HG03175 (cell line): ENCODE results near the gene ZNF764.

Experiments
- ATAC-seq: cut with Tn5 transposase; IDR thresholded peaks from one replicate; pipeline ENCODE4 v1.9.1; 2021; ENCODE audit warnings: mild to moderate bottlenecking, moderate library complexity; ENCODE audit not compliant: unreplicated experiment

The ZNF764 gene

GRCh38 chr16:30570636-30571444 is 12.7 kb upstream of the ZNF764 start:
- ATAC-seq, result no peak

DNA sequence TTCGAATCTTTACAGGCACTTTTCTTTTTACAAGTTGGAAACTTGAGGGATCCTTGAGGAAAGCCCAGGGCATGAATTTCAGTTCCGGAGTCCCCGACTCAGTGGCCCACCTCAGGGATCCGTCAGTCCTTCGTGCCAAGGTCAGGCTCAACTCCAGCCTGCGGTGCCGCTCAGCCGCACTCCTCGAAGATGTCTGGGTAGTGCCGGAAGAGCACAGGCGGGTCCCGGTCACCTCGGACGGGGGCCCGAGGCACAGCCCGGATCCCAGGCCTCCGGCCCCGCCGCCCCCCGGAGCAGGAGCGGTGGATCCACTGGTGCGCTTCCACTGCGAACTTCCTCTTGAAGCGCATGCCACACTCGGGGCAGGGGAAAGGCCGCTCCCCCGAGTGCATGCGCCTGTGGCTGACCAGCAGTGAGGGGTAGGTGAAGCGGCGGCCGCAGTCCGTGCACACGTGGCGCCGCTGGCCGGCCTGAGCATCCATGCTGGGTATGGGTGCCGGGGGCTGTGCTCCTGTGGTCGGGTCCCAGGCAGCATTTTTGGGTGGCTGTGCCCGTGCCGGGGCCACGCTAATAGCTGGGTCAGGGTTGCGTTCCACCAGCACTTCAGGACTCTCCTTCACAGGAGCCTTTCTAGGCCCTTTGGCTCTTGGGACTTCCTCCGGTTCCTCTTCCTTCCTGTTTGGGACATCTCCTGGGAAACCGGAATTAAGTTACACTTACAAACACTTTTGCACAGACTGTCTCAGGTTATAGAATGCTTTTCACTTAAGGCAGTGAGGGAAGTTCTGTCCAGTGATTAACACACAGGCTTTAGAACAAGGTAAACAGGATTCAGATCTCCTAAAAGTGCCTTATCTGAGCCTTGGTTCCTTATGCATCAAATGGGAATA is 11.8 kb upstream of the ZNF764 start:
- ATAC-seq, result no peak

GRCh38 chr16:30569281-30569680 is 11.1 kb upstream of the ZNF764 start:
- ATAC-seq, result no peak

DNA sequence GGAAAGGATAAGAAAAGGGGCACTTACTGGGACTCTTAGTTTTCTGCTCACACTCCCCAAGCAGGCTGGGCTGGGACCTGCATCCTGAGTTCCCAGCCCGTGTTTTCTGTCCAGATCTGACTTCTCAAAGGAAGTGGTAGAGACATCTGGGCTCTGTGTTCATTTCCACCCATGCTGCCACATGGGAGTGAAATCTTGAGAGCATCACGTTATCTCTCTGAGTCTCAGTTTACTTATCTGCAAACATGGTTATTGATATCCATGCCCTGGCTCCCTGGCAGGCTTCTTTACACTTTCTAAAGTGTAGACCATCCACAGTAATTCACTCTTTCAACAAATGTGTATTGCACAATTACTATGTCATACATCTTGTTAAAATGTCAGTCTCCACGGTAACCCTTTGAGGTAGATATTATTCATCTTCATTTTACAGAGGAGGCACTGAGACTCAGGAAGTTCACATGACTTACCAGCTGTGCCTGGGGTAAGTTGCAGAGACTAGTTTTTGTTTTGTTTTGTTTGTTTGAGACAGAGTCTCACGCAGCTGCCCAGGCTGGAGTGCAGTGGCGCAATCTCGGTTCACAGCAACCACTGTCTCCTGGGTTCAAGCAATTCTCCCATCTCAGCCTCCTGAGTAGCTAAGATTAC is 9.9 kb upstream of the ZNF764 start:
- peak; percentile 37 for ATAC-seq

GRCh38 chr16:30567160-30567990 is 9.2 kb upstream of the ZNF764 start:
- no peak for ATAC-seq

DNA sequence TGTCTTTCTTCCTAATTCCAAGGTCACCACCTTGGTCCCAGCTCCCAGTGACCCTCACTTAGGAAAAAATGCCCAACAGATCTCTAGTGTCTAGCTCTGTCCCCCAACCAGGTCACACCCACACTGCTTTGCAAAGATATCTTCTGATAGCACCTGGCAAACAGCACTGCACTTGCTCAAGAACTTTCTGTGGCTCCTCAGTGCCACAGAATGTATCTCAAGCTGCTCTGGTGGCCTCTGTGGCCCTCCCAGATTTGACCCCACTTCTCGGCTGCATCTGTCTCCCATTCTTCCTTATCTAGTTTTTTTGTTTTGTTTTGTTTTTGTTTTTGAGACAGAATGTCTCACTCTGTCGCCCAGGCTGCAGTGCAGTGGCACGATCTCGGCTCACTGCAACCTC is 8.4 kb upstream of the ZNF764 start:
- ATAC-seq, result no peak

DNA sequence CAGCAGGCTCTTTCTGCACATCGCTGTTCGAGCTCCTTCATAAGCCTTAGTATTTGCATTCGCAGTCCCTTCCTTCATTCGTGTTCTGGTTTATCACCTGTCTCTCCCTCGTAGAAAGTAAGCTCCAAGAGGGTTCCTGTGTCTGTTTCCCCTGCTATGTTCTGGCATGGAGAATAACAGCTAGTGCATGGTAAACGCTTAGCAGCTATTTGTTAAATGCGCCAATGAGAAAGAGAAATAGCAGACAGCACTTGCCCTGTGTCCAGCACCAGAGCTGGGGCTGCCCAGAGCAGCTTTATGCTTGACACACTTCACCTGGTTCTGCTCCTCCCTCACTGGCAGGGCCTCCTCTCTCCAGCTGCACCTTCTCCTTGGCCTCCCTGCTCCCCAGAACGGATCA is 7.8 kb upstream of the ZNF764 start:
- ATAC-seq, result no peak

GRCh38 chr16:30565526-30565925 is 7.4 kb upstream of the ZNF764 start:
- ATAC-seq, result no peak

GRCh38 chr16:30562021-30562420 is 3.8 kb upstream of the ZNF764 start:
- no peak for ATAC-seq

GRCh38 chr16:30561089-30561816 is 3.1 kb upstream of the ZNF764 start:
- no peak for ATAC-seq

GRCh38 chr16:30559690-30560089 is 1.5 kb upstream of the ZNF764 start:
- ATAC-seq, result no peak

GRCh38 chr16:30558789-30559377 is 709 bp upstream of the ZNF764 start:
- ATAC-seq, result no peak

DNA sequence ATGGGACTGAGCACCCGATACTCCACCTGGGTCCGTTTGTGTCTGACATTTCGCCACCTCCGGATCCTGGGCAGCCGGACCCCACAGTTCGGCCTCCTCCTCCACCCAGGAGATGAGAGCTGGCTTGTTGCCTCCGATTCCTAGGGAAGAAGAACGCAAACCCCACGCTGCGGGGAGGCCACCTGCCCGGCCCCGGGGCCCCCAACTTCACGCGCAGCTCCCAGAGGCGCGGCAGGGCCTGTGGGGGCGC is 542 bp downstream of the ZNF764 start:
- ATAC-seq, result peak; percentile 4

GRCh38 chr16:30556125-30556473 is 2.1 kb downstream of the ZNF764 start:
- ATAC-seq, result no peak

GRCh38 chr16:30555315-30556124 is 2.7 kb downstream of the ZNF764 start:
- no peak for ATAC-seq

DNA sequence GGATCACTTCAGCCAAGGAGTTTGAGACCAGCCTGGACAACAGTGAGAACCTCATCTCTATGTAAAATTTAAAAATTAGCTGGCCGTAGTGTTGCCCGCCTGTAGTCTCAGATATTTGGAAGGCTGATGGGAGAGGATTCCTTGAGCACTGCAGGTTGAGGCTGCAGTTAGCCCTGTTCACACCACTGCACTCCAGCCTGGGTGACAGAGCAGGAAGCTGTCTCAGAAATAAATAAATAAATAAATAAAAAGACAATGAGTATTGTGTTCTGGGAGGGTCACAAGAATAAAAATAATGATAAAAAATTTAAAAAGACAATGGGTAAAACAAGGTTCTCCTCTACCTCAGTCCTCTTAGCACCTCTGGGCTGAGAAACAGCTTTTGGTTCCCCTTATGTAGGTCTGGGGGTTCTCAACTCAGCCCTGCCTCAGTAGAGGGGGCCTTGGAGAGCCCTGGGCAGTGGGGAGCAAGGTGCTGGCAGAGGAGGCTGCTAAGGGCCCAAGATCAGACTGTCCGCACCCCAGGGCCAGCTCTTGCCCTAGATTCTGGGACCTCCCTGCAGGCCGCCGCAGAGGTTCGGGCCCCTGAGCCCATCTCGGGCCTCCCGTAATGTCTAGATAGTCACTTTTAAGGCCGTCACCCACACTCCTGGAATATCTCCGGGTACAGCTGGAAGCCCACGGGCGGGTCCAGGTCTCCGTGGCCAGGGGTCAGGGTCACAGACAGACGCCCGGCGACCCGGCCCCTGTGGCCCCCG is 3.4 kb downstream of the ZNF764 start:
- no peak for ATAC-seq

DNA sequence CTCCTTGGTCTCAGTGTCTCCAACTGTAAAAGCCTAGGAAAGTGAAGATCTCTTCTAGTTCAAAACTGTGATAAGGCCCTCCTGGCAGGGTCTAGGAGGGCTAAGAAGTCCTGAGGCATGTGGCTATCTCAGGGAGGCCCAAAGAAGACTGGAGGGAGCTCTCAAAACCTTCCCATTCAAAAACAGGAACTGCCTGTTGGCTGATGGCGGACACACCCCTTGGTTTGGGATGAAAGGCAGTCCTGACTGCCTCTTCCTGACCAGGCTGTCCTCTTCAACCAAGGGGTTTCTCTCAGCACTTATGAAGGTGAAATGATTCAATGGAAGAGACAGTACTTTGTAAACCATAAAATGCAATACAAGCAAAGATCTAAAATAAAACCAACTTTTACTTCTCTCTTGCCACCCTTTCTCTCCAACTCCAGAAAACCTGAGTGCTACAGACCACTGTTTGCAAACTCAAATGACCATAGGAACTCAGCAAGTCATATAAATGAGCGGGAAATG is 4.7 kb downstream of the ZNF764 start:
- no peak for ATAC-seq

- ATAC-seq, result no peak
Measured at GRCh38 chr16:30552956-30553355, 5.2 kb downstream of the ZNF764 start.
